ENCODE results near the gene KRTAP10-5. TPM values are rescaled to one million over a fixed set of nuclear protein-coding genes. Genes with fewer than 3 reads are reported as not detected.
"Not testable (repeated sequence)": the region's sequence is repeated elsewhere in the genome, so short reads cannot be mapped to it uniquely, and the experiment has no call there.

The KRTAP10-5 gene
- total RNA-seq, 3 donors from 2014 or later (not counting 1 experiment from before 2014, with no cell fraction given), result not detected

DNA sequence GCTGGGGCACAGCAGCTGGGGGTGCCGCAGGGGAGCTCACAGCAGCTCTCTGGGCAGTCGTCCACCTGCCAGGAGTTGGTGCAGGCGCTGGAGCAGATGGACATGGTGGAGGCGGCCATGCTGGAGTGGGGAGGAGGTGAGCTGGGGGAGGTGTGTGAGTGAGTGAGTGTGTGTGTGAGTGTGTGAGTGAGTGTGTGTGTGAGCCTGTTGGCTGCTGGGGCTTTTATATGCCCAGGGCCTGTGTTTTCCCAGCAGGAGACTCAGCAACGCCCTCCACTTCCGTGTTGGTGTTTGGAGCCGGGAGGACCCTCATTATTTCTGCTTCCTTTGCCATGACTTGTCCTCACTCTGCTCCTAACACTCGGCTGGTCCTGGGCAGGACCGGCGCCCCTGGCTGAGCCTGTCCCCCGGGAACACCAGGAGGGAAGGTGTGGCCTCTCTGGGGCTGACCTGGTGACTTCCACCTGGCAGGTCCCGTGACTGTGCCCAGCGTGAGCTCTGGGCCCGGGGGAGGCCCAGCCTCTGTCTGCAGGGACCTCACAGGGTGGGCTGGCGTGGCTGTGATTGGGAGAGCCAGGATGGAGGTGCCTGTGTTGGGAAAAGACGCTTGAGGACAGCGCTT is 29.0 kb downstream of the KRTAP10-5 start, which contains the start of gene KRTAP10-2:
Gene KRTAP10-2, minus strand, starts transcription at position 166 of the 622 bp plus-strand sequence. Its CDS starts 47 bp downstream, at position 119.
- Histone ChIP-seq H3K27ac (ENCODE audit: low read length) (no peak within 1 kb of the TSS), H3K9me3 (ENCODE audit: control insufficient read depth, insufficient read depth, low read length) (peaks cover 2% of the 10 kb centered on the region), H3K4me3 (ENCODE audit: low read length) (no peak within 1 kb of the TSS), H3K36me3 (ENCODE audit: control insufficient read depth, insufficient read depth, low read length) (no peaks in the 10 kb centered on the region), H3K27me3 (ENCODE audit: control insufficient read depth, insufficient read depth, low read length) (no peaks in the 10 kb centered on the region), H3K4me1 (ENCODE audit: control insufficient read depth, insufficient read depth, low read length) (peaks cover 7% of the 10 kb centered on the region)
- TF ChIP-seq, protein P1, sequence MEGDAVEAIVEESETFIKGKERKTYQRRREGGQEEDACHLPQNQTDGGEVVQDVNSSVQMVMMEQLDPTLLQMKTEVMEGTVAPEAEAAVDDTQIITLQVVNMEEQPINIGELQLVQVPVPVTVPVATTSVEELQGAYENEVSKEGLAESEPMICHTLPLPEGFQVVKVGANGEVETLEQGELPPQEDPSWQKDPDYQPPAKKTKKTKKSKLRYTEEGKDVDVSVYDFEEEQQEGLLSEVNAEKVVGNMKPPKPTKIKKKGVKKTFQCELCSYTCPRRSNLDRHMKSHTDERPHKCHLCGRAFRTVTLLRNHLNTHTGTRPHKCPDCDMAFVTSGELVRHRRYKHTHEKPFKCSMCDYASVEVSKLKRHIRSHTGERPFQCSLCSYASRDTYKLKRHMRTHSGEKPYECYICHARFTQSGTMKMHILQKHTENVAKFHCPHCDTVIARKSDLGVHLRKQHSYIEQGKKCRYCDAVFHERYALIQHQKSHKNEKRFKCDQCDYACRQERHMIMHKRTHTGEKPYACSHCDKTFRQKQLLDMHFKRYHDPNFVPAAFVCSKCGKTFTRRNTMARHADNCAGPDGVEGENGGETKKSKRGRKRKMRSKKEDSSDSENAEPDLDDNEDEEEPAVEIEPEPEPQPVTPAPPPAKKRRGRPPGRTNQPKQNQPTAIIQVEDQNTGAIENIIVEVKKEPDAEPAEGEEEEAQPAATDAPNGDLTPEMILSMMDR (IDR thresholded peaks at IDR 0.05), result no peak
- H3K9me3 Mint-ChIP-seq, result peaks cover 6 to 11% of the 10 kb centered on the region in 2 donors
- DNase-seq (peak in 1 of 2 donors; percentile 11), ATAC-seq (no peak)
- intact Hi-C loops (cut with micrococcal nuclease), result no loop called here
- WGBS (ENCODE audit: insufficient coverage), result 84% methylated on average over 17 of the region's 17 CpGs
- peaks cover 7 to 11% of the 10 kb centered on the region in 2 donors for H3K27me3 Mint-ChIP-seq (ENCODE audit: low read depth in 2 of 2)
- H3K27ac Mint-ChIP-seq, result peak within 1 kb of the TSS in 1 of 2 donors; percentile 69
- no peak within 1 kb of the TSS for H3K4me3 Mint-ChIP-seq
- peaks cover 15% of the 10 kb centered on the region for H3K36me3 Mint-ChIP-seq
- peaks cover 22 to 32% of the 10 kb centered on the region in 2 donors for H3K4me1 Mint-ChIP-seq

DNA sequence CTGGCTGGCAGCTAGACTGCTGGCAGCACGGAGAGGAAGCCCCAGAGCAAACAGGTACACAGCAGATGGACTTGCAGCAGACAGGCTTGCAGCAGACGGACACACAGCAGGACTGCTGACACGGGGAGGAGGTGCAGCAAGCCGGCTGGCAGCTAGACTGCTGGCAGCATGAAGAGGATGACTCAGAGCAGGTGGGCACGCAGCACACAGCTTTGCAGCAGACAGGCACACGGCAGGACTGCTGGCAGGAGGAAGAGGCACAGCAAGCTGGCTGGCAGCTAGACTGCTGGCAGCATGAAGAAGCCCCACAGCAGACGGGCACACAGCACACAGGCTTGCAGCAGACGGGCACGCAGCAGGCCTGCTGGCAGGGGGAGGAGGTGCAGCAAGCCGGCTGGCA is 29.6 kb downstream of the KRTAP10-5 start:
- no peaks in the 10 kb centered on the region for H3K27me3 ChIP-seq (ENCODE audit: control insufficient read depth, insufficient read depth, low read length)
- peaks cover 7% of the 10 kb centered on the region for H3K4me1 ChIP-seq (ENCODE audit: control insufficient read depth, insufficient read depth, low read length)
- Mint-ChIP-seq H3K27me3 (ENCODE audit: low read depth in 2 of 2) (peaks cover 7 to 11% of the 10 kb centered on the region in 2 donors), H3K9me3 (peaks cover 6 to 11% of the 10 kb centered on the region in 2 donors), H3K36me3 (peaks cover 17% of the 10 kb centered on the region), H3K4me1 (peaks cover 22 to 32% of the 10 kb centered on the region in 2 donors), H3K4me3 (no peak overlapping the region), H3K27ac (peak overlapping the region in 1 of 2 donors; percentile 69)
- H3K4me3 ChIP-seq (ENCODE audit: low read length), result no peak overlapping the region
- H3K27ac ChIP-seq (ENCODE audit: low read length), result no peak overlapping the region
- no peaks in the 10 kb centered on the region for H3K36me3 ChIP-seq (ENCODE audit: control insufficient read depth, insufficient read depth, low read length)
- TF ChIP-seq, protein P1 (IDR thresholded peaks at IDR 0.05), result no peak
- no peak for DNase-seq
- intact Hi-C loops (cut with micrococcal nuclease), result no loop called here
- peaks cover 6% of the 10 kb centered on the region for H3K9me3 ChIP-seq (ENCODE audit: control insufficient read depth, insufficient read depth, low read length)
- WGBS (ENCODE audit: insufficient coverage), result 82% methylated on average over 10 of the region's 10 CpGs
- ATAC-seq, result no peak

DNA sequence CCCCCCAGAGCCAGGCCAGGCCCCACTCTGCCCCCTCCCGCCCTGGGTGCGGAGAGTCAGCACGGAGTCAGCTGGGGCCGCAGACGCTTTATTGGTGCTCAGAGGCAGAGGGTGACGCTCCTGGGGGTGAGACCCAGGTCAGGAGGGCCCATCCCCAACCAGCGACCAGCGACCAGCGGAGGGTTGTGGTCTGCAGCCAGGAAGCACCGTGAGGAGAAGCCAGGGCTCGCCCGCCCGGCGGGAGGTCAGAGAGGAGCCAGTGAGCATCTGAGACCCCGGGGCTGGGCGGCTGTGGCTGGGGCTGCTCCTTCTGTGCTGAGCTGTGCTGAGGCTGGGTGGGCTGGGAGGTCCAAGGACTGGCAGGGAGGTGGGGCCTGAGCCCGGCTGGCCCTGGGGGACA is 30.1 kb downstream of the KRTAP10-5 start:
- H3K4me3 Mint-ChIP-seq; H3K9me3 ChIP-seq (ENCODE audit: control insufficient read depth, insufficient read depth, low read length); H3K27me3 ChIP-seq (ENCODE audit: control insufficient read depth, insufficient read depth, low read length); H3K36me3 ChIP-seq (ENCODE audit: control insufficient read depth, insufficient read depth, low read length); H3K4me1 ChIP-seq (ENCODE audit: control insufficient read depth, insufficient read depth, low read length); H3K27ac Mint-ChIP-seq; H3K27ac ChIP-seq (ENCODE audit: low read length); intact Hi-C loops (cut with micrococcal nuclease); DNase-seq; H3K4me3 ChIP-seq (ENCODE audit: low read length): not testable (repeated sequence)
- H3K4me1 Mint-ChIP-seq, result peaks cover 22 to 32% of the 10 kb centered on the region in 2 donors
- H3K36me3 Mint-ChIP-seq, result peaks cover 17% of the 10 kb centered on the region
- H3K27me3 Mint-ChIP-seq (ENCODE audit: low read depth in 2 of 2), result peaks cover 7 to 11% of the 10 kb centered on the region in 2 donors
- peaks cover 6 to 16% of the 10 kb centered on the region in 2 donors for H3K9me3 Mint-ChIP-seq
- peak in 1 of 3 donors; percentile 10 for ATAC-seq
- WGBS (ENCODE audit: insufficient coverage), result 47% methylated on average over 17 of the region's 17 CpGs

DNA sequence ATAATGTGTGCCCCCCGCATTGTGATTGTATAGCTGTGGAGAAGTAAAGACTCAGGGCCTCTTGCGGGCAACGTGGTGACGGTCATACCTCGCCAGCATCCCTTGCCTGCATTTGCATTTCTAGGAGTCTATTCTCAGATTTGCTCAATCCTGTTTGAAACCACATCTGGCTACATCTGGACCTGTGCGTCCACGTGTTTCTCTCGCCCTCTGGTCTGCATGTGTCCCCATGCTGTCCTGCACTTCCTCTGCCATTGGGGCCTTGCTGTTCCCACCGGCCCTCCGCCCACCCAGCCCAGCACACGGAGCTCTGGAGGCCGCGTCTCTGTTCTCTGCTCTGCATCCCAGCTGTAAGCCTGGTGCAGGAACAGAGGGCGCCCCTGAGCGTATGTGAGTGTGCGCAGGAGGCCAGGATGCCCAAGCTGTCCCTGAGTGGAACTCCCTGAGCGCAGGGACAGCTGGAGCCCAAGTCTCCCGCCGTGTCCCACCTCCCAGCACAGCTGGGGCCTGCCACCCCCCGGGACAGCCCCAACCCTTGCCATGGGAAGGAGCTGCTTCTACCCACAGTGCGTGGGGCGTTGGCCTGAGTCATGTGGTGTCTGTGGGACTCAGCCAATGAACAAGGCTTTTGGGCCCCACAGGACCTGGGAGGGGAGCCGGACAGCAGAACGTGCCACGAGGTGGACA is 30.7 kb downstream of the KRTAP10-5 start:
- ATAC-seq (peak in 1 of 3 donors; percentile 24), DNase-seq (peak in 1 of 2 donors; percentile 9)
- Histone ChIP-seq H3K4me1 (ENCODE audit: control insufficient read depth, insufficient read depth, low read length) (peaks cover 7% of the 10 kb centered on the region), H3K9me3 (ENCODE audit: control insufficient read depth, insufficient read depth, low read length) (peaks cover 6% of the 10 kb centered on the region), H3K4me3 (ENCODE audit: low read length) (no peak overlapping the region), H3K27ac (ENCODE audit: low read length) (no peak overlapping the region), H3K27me3 (ENCODE audit: control insufficient read depth, insufficient read depth, low read length) (no peaks in the 10 kb centered on the region), H3K36me3 (ENCODE audit: control insufficient read depth, insufficient read depth, low read length) (no peaks in the 10 kb centered on the region)
- peaks cover 4 to 7% of the 10 kb centered on the region in 2 donors for H3K27me3 Mint-ChIP-seq (ENCODE audit: low read depth in 2 of 2)
- 85% methylated on average over 25 of the region's 25 CpGs for WGBS (ENCODE audit: insufficient coverage)
- H3K27ac Mint-ChIP-seq, result no peak overlapping the region
- peaks cover 6 to 16% of the 10 kb centered on the region in 2 donors for H3K9me3 Mint-ChIP-seq
- H3K36me3 Mint-ChIP-seq, result peaks cover 17% of the 10 kb centered on the region
- peaks cover 22 to 32% of the 10 kb centered on the region in 2 donors for H3K4me1 Mint-ChIP-seq
- intact Hi-C loops (cut with micrococcal nuclease), result no loop called here
- TF ChIP-seq, protein P1 (IDR thresholded peaks at IDR 0.05), result no peak
- no peak overlapping the region for H3K4me3 Mint-ChIP-seq
